Measurements from ENCODE around the gene ANO2. TPM values are rescaled to one million over a fixed set of nuclear protein-coding genes. Genes with fewer than 3 reads are reported as not detected.

Gene ANO2
- total RNA-seq, 4 donors from 2014 or later = 1.4 to 3.3 (median 2.7) TPM; not detected in 1

- intact Hi-C loops (cut with DNase I; ENCODE audit: low total_unique reads) = no loop called here
- Histone ChIP-seq H3K27ac (no peak overlapping the region), H3K27me3 (no peaks in the 10 kb centered on the region), H3K4me1 (no peaks in the 10 kb centered on the region), H3K9me3 (no peaks in the 10 kb centered on the region), H3K36me3 (no peaks in the 10 kb centered on the region), H3K4me3 (no peak overlapping the region)
- 69% methylated on average over 2 of the region's 2 CpGs; no CpG with 5 or more reads in 1 of the 2 donors for WGBS, 2 donors (ENCODE audit: low coverage in 1 of 2)
- in situ Hi-C loops (cut with MboI; ENCODE audit: low pct_ligation_motif_present in 1 of 4, low pct_unique_long_range_greater_than_20kb in 1 of 4, low sequenced_read_pairs in 3 of 4) = no loop called here
- no peak for DNase-seq
- TF ChIP-seq CTCF (IDR thresholded peaks at IDR 0.05) (no peak), POLR2A (IDR thresholded peaks at IDR 0.05) (no peak), POLR2AphosphoS5 (IDR thresholded peaks at IDR 0.05) (no peak), EP300 (IDR thresholded peaks at IDR 0.05; ENCODE audit: low read depth) (no peak)
Measured at GRCh38 chr12:5742258-5742657, 202.8 kb downstream of the ANO2 start.

GRCh38 chr12:5739917-5740316 lies 205.1 kb downstream of the ANO2 start:
- 46 to 59% methylated on average over 5 of the region's 5 CpGs for WGBS, 2 donors (ENCODE audit: low coverage in 1 of 2)
- no peak overlapping the region for H3K4me3 ChIP-seq
- no peak overlapping the region for H3K27ac ChIP-seq
- no peaks in the 10 kb centered on the region for H3K9me3 ChIP-seq
- H3K4me1 ChIP-seq = no peaks in the 10 kb centered on the region
- no peak for TF ChIP-seq POLR2A (IDR thresholded peaks at IDR 0.05)
- no peak for TF ChIP-seq POLR2AphosphoS5 (IDR thresholded peaks at IDR 0.05)
- no peak for TF ChIP-seq CTCF (IDR thresholded peaks at IDR 0.05)
- TF ChIP-seq EP300 (IDR thresholded peaks at IDR 0.05; ENCODE audit: low read depth) = no peak
- in situ Hi-C loops (cut with MboI; ENCODE audit: low pct_ligation_motif_present in 1 of 4, low pct_unique_long_range_greater_than_20kb in 1 of 4, low sequenced_read_pairs in 3 of 4) (no loop called here), intact Hi-C loops (cut with DNase I; ENCODE audit: low total_unique reads) (no loop called here)
- H3K27me3 ChIP-seq = no peaks in the 10 kb centered on the region
- H3K36me3 ChIP-seq = no peaks in the 10 kb centered on the region
- no peak for DNase-seq

- WGBS, 2 donors (ENCODE audit: low coverage in 1 of 2) = 96 to 100% methylated on average over 1 to 3 of the region's 3 CpGs
- in situ Hi-C loops (cut with MboI; ENCODE audit: low pct_ligation_motif_present in 1 of 4, low pct_unique_long_range_greater_than_20kb in 1 of 4, low sequenced_read_pairs in 3 of 4) = no loop called here
- TF ChIP-seq EP300 (IDR thresholded peaks at IDR 0.05; ENCODE audit: low read depth) (no peak), POLR2AphosphoS5 (IDR thresholded peaks at IDR 0.05) (no peak), POLR2A (IDR thresholded peaks at IDR 0.05) (no peak), CTCF (IDR thresholded peaks at IDR 0.05) (no peak)
- Histone ChIP-seq H3K36me3 (no peaks in the 10 kb centered on the region), H3K27me3 (no peaks in the 10 kb centered on the region), H3K4me3 (no peak overlapping the region), H3K9me3 (no peaks in the 10 kb centered on the region), H3K4me1 (no peaks in the 10 kb centered on the region), H3K27ac (no peak overlapping the region)
- intact Hi-C loops (cut with DNase I; ENCODE audit: low total_unique reads) = no loop called here
- DNase-seq = no peak
Measured at GRCh38 chr12:5737778-5738177, 207.3 kb downstream of the ANO2 start.

- no peaks in the 10 kb centered on the region for H3K4me1 ChIP-seq
- H3K9me3 ChIP-seq = no peaks in the 10 kb centered on the region
- in situ Hi-C loops (cut with MboI; ENCODE audit: low pct_ligation_motif_present in 1 of 4, low pct_unique_long_range_greater_than_20kb in 1 of 4, low sequenced_read_pairs in 3 of 4) (no loop called here), intact Hi-C loops (cut with DNase I; ENCODE audit: low total_unique reads) (no loop called here)
- no peaks in the 10 kb centered on the region for H3K36me3 ChIP-seq
- TF ChIP-seq POLR2AphosphoS5 (IDR thresholded peaks at IDR 0.05) (no peak), POLR2A (IDR thresholded peaks at IDR 0.05) (no peak), CTCF (IDR thresholded peaks at IDR 0.05) (no peak), EP300 (IDR thresholded peaks at IDR 0.05; ENCODE audit: low read depth) (no peak)
- no peak for DNase-seq
- no peak overlapping the region for H3K4me3 ChIP-seq
- H3K27me3 ChIP-seq = no peaks in the 10 kb centered on the region
- no peak overlapping the region for H3K27ac ChIP-seq
- 81% methylated on average over 2 to 5 of the region's 5 CpGs for WGBS, 2 donors (ENCODE audit: low coverage in 1 of 2)
Measured at GRCh38 chr12:5736527-5736926, 208.5 kb downstream of the ANO2 start.

All from transverse colon (tissue), 4 donors.